NOMO-1 treated with dmso at 0.1 percent for 144 hours (cell line): ENCODE results near the gene PTPN21.

Experiments used
- DNase-seq: peaks from one replicate; lab custom pipeline; 2025; ENCODE audit not compliant: unreplicated experiment; lab: John Stamatoyannopoulos, UW

The PTPN21 gene

DNA sequence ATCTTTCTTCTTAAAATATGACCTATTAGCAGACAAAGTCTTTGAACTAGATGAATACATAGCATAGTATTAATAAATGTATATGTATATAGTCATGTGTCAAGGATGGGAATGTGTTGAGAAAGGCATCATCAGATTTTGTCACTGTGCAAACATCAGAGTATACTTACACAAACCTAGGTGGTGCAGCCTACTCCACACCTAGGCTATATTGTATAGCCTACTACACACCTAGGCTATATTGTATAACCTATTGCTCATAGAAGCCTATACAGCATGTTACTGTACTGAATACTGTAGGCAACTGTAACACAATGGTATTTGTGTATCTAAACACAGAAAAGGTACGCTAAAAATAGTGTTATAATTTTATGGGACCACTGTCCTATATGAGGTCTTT, 47.6 kb downstream of the PTPN21 start:
- no peak for DNase-seq

DNA sequence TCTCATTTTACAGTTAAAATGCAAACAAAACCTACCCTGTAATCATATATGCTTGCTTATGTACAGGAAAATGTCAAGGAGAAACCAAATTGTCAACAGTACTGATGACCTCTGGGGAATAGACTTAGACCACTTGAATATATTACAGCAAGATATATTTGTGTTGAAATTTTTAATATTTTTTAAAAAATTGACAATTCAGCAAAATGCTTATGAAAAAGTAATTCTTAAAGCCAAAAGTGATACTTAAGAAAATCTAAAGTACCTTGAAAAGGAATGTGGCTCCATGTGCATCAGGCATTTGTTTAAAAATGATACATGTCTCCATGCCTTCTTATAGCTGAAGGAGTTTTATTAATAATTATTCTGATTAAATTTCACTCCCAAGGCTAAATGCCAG, 49.2 kb downstream of the PTPN21 start:
- no peak for DNase-seq

DNA sequence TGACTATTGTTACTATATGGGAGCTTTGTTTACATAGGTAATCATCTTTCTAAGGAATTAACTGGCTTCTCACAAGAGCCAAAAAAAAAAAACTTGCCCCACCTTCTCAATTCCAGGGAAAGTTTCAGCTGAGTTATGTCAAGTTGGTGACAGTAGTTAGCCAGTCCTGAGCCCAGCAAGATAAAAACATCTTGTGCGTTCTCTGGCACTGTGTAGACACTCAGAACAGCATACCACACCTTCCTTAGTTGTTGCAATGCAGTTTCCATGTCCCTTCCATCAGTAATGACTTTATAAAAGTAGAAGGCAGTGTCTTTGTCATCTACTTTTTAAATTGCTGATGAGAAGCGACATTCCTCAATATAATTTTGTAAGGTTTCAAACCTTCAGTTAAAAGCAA, 50.2 kb downstream of the PTPN21 start:
- DNase-seq, result no peak

DNA sequence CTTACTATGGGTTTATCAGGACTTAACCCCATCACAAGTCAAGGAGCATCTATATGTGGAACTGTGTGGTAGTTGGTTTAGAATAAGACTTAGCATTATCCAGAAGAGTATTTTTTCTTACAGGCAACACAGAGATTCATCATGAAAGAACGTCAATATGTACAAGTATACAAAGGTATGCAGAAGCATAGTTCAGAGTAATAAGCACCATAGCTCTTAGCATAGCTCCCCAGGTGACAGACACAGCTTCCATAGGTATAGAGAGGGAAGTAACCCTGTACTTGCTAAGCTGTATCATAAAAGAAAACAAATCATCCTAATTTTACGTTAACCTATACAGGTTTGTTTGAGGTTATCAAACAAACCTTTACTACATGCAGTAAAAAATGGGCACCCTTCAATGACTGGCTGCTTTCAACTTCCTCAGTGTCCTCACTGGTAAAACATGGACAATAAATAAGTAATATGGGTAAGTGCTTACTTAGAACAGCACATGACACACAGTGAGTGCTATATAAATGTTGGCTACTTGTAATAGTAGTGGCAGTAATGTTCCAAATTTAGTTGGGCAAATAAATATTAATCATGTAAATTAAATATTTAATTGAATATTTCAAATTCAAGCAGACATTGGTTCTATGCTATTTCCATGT, 50.9 kb downstream of the PTPN21 start:
- DNase-seq, result no peak

GRCh38 chr14:88502740-88503139, 52.1 kb downstream of the PTPN21 start:
- no peak for DNase-seq

- DNase-seq, result no peak
These were observed 54.2 kb downstream of the PTPN21 start for GRCh38 chr14:88500611-88501010.

GRCh38 chr14:88499225-88499624, 55.6 kb downstream of the PTPN21 start:
- DNase-seq, result no peak

DNA sequence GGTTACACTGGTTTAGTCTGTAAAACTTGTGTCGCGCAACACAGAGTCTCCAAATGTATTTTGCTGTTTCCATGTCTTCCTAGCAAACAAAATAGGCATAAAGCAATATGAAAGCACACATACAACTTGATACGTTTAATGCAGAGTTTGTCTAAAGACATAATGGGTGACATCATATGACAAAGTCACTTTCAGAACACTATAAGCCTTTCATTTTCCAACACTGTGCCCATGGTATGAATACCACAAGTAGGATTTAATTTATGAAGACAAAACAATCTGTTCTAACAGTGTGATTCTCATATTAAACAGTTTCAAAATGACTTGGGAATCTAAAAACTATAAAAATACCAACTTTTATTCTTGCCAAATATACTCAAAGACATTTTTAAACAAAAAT, 58.4 kb downstream of the PTPN21 start:
- no peak for DNase-seq

- DNase-seq, result no peak
These were observed 61.2 kb downstream of the PTPN21 start for GRCh38 chr14:88493392-88494185.

DNA sequence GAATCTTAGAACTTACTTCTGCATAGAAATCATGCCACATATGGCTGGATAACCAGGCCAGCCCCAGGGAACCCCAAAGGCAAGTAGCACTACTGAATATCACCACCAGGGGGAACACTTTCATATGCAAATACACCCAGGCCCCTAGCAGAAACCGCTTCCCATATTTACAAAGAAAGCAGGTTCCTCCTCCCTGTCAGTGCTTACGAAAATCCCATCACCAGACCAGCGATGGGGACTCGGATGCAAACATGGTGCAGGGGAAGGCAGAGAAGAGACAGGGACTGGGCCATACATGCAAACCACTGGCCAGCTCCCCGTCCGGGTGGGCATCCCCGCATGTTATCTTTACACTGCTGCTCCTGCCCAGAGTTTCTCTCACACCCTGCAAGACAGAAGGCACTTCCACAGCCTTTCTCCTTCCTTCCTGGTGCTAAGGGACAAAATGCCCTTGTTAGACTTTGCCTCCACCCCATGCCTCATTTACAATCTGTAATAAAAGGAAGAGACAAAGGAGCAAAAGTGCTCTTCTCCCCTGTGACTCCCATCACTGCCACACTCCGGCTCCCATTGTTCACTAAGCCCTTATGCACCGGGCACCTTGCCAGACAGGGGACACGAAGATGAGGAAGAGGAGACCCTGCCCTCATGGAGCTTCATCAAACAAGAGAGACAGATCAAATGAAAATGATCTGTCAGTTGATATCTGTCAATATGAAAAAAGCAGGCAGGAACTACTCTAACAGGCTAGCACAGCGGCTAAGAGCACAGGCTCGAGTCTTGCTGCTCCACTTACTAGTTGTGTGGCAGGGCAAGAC, 62.3 kb downstream of the PTPN21 start:
- peak; percentile 62 for DNase-seq

DNA sequence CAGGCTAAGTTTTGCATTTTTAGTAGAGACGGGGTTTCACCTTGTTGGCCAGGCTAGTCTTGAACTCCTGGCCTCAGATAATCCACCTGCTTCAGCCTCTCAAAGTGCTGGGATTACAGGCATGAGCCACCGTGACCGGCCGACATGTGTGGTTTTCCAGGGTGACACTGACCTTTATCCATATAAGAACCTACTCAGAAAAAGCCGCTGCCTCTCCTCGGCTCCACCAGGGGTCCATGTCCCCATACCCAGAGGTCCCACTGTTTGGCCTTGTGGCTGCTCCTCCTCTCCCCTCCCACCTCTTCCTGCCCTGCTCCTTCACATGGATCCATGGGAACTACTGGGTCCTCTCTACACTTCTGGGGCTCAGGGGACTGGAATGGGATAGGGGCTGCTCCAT, 64.6 kb downstream of the PTPN21 start:
- no peak for DNase-seq

GRCh38 chr14:88488897-88489296, 65.9 kb downstream of the PTPN21 start:
- DNase-seq, result no peak

- DNase-seq, result no peak
These were observed 66.7 kb downstream of the PTPN21 start for GRCh38 chr14:88488081-88488480.

- no peak for DNase-seq
These were observed 72.3 kb downstream of the PTPN21 start for GRCh38 chr14:88482524-88482923.

- no peak for DNase-seq
These were observed 73.0 kb downstream of the PTPN21 start for GRCh38 chr14:88481794-88482193.

GRCh38 chr14:88481059-88481458, 73.7 kb downstream of the PTPN21 start:
- no peak for DNase-seq

GRCh38 chr14:88479574-88479987, 75.2 kb downstream of the PTPN21 start:
- no peak for DNase-seq

DNA sequence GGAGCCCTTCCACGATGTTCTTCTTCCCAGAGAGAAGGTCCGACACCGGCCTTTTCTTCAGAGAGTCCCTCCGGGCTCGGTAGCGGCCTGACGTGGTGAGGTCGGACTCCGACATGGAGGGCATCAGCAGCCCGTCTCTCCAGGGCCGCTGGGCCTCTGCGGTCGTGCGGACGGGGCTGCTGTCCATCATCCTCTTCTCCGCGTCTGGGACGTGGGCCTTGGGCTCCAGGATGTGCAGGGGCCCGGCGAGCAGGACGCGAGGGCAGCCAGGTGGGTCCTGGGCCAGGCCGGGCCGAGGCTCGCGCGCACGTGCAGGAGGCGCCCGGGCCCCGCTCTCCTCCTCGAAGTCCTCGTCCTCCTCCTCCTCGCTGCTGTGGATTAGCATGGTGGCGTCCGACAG, 75.9 kb downstream of the PTPN21 start:
- DNase-seq, result no peak

- no peak for DNase-seq
These were observed 77.1 kb downstream of the PTPN21 start for GRCh38 chr14:88477513-88478250.

GRCh38 chr14:88476825-88477224, 78.0 kb downstream of the PTPN21 start:
- no peak for DNase-seq

GRCh38 chr14:88476214-88476774, 78.5 kb downstream of the PTPN21 start:
- no peak for DNase-seq
